HCT116 (cell line): ENCODE data around the gene MEIS2.

Experiments
- ATF3 ChIP-seq: IDR thresholded peaks from 2 replicates; pipeline ENCODE4 v1.6.1; 2012
- CEBPB ChIP-seq: IDR thresholded peaks from 2 replicates; pipeline ENCODE4 v1.6.1; 2012; ENCODE audit warnings: low read depth
- CTCF ChIP-seq, 3 experiments: fragments of 200-600 bp in 1 of 3; sonication (generic) in 1 of 3; IDR thresholded peaks in 2 of 3; conservative IDR thresholded peaks in 1 of 3; 2 replicates each; pipeline ENCODE4 v1.5.1; 2012 to 2017; ENCODE audit warnings: low read depth in 2 of 3, low read length in 2 of 3, antibody characterized with exemption in 1 of 3, borderline replicate concordance in 1 of 3, control low read depth in 1 of 3, mild to moderate bottlenecking in 1 of 3, mixed read lengths in 1 of 3, mixed run types in 1 of 3, moderate library complexity in 1 of 3; ENCODE audit not compliant: insufficient read depth in 1 of 3
- POLR2A ChIP-seq: IDR thresholded peaks from 2 replicates; pipeline ENCODE4 v1.7.0; 2011; ENCODE audit warnings: borderline replicate concordance; ENCODE audit not compliant: insufficient read depth, insufficient read length; ENCODE audit errors: extremely low read depth
- POLR2AphosphoS5 ChIP-seq: IDR thresholded peaks from 2 replicates; pipeline ENCODE4 v1.6.1; 2011; ENCODE audit warnings: mild to moderate bottlenecking, low read depth, low read length, moderate library complexity
- YY1 ChIP-seq: IDR thresholded peaks from 2 replicates; pipeline ENCODE4 v1.6.1; 2011; ENCODE audit warnings: low read length, low read depth, moderate library complexity, mild to moderate bottlenecking; ENCODE audit not compliant: insufficient replicate concordance; ENCODE audit errors: extremely low read depth

DNA sequence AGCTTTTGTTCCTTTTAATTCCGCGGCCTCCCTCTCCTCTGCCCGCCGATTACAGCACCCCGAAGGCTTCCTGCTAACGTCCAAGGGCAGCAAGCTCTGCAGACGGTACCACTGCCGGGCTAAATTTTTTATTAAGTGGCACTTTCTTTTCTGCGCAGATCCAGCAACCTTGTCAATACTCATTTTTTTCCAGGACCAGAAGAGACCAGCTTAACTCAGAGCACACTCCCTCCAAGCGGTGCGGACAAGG is 542 bp upstream of the MEIS2 start:
- TF ChIP-seq POLR2A (no peak), ATF3 (no peak), CTCF (IDR thresholded peaks at IDR 0.05 in 2 of 3, conservative IDR thresholded peaks at IDR 0.05 in 1 of 3; ENCODE audit: borderline replicate concordance in 1 of 3, insufficient read depth in 1 of 3, low read depth in 2 of 3, low read length in 2 of 3) (no peak), POLR2AphosphoS5 (peak; percentile 14; the same call in 1 of the 2 replicates), CEBPB (no peak), YY1 (no peak)
